HG03342 (cell line): ENCODE data around the gene PSORS1C2.
"Not testable (repeated sequence)": the region's sequence is repeated elsewhere in the genome, so short reads cannot be mapped to it uniquely, and the experiment has no call there.

Experiments
- ATAC-seq: cut with Tn5 transposase; IDR thresholded peaks from one replicate; pipeline ENCODE4 v1.9.1; 2021; ENCODE audit warnings: mild to moderate bottlenecking, moderate library complexity; ENCODE audit not compliant: unreplicated experiment

The PSORS1C2 gene

GRCh38 chr6:31168606-31169005 is 29.7 kb upstream of the PSORS1C2 start:
- ATAC-seq = no peak

DNA sequence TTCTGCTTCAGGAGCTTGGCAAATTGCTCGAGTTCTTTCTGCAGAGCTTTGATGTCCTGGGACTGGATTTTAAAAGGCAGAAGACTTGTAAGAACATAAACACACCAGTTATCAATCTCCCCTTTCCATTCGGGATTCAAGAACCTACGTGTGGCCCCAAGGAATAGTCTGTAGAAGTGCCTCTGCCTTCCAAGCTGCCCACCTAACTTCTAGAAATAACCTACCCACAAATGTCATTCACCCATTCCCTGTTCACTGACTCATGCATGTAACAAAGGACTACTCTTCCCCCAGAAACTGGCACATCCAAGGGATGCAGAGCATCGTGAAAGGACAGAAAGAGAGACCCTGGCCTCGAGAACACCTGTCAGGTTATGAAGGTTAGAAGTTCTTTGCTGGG is 27.1 kb upstream of the PSORS1C2 start:
- no peak for ATAC-seq

DNA sequence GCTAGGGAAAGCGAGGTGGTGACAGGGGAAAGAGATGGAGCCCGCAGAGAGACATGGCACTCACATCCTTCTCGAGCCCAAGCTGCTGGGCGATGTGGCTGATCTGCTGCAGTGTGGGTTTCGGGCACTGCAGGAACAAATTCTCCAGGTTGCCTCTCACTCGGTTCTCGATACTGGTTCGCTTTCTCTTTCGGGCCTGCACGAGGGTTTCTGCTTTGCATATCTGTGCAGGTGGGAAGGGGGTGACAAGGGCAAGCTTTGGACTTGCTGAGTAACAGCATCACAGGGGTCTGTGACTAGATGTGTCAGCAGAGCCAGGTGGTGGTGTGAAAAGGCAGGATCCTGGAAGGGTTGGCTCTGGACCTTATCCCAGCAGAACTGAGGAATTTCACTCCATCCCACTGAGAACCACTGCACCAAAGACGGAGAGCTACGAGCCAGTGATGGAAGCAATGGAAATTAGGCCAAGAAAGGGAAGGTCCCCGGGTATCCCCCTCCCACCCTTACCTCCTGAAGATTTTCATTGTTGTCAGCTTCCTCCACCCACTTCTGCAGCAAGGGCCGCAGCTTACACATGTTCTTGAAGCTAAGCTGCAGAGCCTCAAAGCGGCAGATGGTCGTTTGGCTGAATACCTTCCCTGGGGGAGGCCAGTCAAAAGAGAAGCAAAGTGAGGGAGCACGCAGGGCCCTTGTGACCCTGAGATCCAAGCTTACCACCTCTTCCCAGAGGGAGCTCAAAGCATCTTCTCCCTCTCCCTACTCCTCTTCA is 26.4 kb upstream of the PSORS1C2 start:
- ATAC-seq = peak; percentile 73

DNA sequence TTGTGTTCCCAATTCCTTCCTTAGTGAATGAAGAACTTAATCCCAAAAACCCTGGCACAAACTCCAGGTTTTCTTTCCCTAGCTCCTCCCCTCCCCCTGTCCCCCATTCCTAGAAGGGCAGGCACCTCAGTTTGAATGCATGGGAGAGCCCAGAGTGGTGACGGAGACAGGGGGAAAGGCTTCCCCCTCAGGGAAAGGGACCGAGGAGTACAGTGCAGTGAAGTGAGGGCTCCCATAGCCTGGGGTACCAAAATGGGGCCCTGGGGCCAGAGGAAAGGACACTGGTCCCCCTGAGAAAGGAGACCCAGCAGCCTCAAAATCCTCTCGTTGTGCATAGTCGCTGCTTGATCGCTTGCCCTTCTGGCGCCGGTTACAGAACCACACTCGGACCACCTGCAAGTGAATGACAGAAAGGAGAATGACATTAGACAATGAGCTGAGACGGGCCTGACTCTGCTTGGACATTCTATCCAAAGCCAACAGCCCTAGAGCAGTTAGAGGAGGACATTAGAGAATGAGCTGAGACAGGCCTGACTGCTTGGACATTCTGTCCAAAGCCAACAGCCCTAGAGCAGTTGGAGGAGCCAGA is 25.7 kb upstream of the PSORS1C2 start:
- ATAC-seq = not testable (repeated sequence)

GRCh38 chr6:31163922-31164321 is 25.1 kb upstream of the PSORS1C2 start:
- ATAC-seq = no peak

- ATAC-seq = no peak
Measured at GRCh38 chr6:31162463-31163165, 23.7 kb upstream of the PSORS1C2 start.

DNA sequence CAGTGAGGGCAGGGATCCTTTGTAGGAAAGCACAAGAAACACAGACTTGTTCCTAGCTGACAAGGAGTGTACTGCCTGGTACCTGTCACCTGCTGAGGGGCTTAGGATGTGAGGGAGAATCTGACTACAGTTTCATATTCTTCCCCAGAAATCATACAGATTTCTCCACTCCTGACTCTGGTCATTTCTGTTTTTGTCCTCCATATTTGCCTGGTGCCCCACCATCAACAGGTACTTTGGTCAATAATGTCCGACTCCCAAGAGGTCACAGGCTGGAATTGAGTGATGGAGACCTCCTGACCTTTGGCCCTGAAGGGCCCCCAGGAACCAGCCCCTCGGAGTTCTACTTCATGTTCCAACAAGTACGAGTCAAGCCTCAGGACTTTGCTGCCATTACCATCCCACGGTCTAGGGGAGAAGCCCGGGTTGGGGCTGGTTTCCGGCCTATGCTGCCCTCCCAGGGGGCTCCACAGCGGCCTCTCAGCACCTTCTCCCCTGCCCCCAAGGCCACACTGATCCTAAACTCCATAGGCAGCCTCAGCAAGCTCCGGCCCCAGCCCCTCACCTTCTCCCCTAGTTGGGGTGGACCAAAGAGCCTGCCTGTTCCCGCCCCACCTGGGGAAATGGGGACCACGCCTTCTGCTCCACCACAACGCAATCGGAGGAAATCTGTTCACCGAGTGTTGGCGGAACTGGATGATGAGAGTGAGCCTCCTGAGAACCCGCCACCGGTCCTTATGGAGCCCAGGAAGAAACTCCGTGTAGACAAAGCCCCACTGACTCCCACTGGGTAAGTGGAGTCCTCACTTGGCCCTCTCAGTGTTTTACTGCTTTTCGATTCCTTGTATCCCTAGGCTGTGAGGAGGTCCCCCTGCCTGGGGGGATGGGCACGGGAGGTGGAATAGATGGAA is 22.6 kb upstream of the PSORS1C2 start:
- no peak for ATAC-seq

GRCh38 chr6:31158863-31159855 is 20.3 kb upstream of the PSORS1C2 start:
- ATAC-seq = peak; percentile 2

GRCh38 chr6:31158140-31158862 is 19.4 kb upstream of the PSORS1C2 start, which contains the start of gene TCF19:
TCF19 (plus strand) TSS chr6:31158589; CDS start chr6:31159470, 881 bp downstream.
- peak; percentile 80 for ATAC-seq

GRCh38 chr6:31157513-31158139 is 18.8 kb upstream of the PSORS1C2 start, which contains the start of gene CCHCR1:
CCHCR1 (minus strand) TSS chr6:31157802; CDS start chr6:31157600, 202 bp downstream.
- ATAC-seq = no peak

DNA sequence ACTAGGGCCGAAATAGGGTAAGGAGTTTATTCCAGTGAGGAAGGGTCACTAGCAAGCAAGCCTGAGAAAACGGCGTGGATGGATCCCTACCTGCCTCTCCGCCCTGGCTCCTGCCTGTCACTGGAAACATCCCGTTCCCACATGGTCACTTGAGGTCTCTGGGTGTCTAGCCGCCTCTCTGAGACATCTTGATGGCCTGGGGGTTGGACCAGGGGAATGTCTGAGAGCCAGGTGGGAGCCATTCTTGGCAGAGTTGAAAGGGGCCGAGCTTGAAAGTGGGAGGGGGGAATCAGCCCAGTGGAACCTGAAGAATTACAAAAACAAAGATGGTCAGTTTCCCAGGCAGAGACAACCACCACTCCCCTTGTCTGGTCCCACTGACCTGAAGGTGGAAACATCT is 17.8 kb upstream of the PSORS1C2 start:
- ATAC-seq = no peak

- ATAC-seq = no peak
Measured at GRCh38 chr6:31154436-31154835, 15.6 kb upstream of the PSORS1C2 start.

- ATAC-seq = no peak
Measured at GRCh38 chr6:31152781-31153180, 13.9 kb upstream of the PSORS1C2 start.

GRCh38 chr6:31149827-31150447 is 11.1 kb upstream of the PSORS1C2 start:
- no peak for ATAC-seq

- ATAC-seq = no peak
Measured at GRCh38 chr6:31145386-31145785, 6.5 kb upstream of the PSORS1C2 start.

- ATAC-seq = no peak
Measured at GRCh38 chr6:31144970-31145340, 6.1 kb upstream of the PSORS1C2 start.

DNA sequence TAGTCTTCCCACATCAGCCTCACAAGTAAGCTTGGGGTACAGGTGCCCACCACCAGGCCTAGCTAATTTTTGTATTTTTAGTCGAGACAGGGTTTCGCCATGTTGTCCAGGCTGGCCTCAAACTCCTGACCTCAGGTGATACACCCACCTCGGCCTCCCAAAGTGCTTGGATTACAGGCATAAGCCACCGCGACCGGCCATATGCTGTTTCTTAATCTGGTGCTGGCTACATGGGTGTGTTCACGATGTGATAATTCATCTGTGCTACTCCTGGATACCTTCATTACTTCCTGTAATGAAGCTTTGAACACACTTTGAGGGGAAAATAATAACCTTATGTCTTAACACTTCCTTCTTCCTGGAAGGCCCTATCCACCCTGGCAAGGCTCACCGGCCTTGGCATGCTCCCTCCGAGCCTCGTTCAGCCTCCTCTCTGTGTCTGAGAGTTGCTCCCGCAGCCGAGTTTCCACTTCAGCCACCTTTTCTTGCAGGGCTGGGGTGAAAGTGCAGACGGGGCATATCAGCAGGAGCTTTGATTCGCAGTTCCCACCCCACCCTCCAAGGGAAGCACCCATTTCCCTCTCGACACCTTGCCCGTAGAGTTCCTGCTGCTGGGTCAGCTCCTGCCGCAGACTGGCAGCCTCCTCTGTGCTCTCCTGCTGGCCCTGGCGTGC is 5.6 kb upstream of the PSORS1C2 start:
- no peak for ATAC-seq
